Measurements from ENCODE around the gene DHX32.
"Not testable (repeated sequence)": the region's sequence is repeated elsewhere in the genome, so short reads cannot be mapped to it uniquely, and the experiment has no call there.

Gene DHX32

GRCh38 chr10:125881192-125881591, at the start of gene DHX32:
Gene DHX32 (minus strand): TSS chr10:125881292. CDS start chr10:125880824, 468 bp downstream.
- DNase-seq (ENCODE audit: low spot score), result no peak

- DNase-seq (ENCODE audit: low spot score), result no peak
These were observed 48.5 kb upstream of the DHX32 start for GRCh38 chr10:125929618-125930017.

- DNase-seq (ENCODE audit: low spot score), result no peak
These were observed 48.0 kb upstream of the DHX32 start for GRCh38 chr10:125928928-125929585.

- not testable (repeated sequence) for DNase-seq (ENCODE audit: low spot score)
These were observed 46.2 kb upstream of the DHX32 start for GRCh38 chr10:125927265-125927664.

GRCh38 chr10:125926247-125926646, 45.2 kb upstream of the DHX32 start:
- DNase-seq (ENCODE audit: low spot score), result no peak

- DNase-seq (ENCODE audit: low spot score), result no peak
These were observed 44.3 kb upstream of the DHX32 start for GRCh38 chr10:125925262-125925834.

GRCh38 chr10:125921643-125922306, 40.7 kb upstream of the DHX32 start:
- not testable (repeated sequence) for DNase-seq (ENCODE audit: low spot score)

GRCh38 chr10:125917704-125918361, 36.7 kb upstream of the DHX32 start:
- DNase-seq (ENCODE audit: low spot score), result not testable (repeated sequence)

- no peak for DNase-seq (ENCODE audit: low spot score)
These were observed 35.9 kb upstream of the DHX32 start for GRCh38 chr10:125916977-125917376.

- not testable (repeated sequence) for DNase-seq (ENCODE audit: low spot score)
These were observed 32.2 kb upstream of the DHX32 start for GRCh38 chr10:125913277-125913676.

GRCh38 chr10:125911990-125912389, 30.9 kb upstream of the DHX32 start:
- no peak for DNase-seq (ENCODE audit: low spot score)

- DNase-seq (ENCODE audit: low spot score), result no peak
These were observed 30.1 kb upstream of the DHX32 start for GRCh38 chr10:125911145-125911544.

- DNase-seq (ENCODE audit: low spot score), result not testable (repeated sequence)
These were observed 28.4 kb upstream of the DHX32 start for GRCh38 chr10:125909491-125909890.

- DNase-seq (ENCODE audit: low spot score), result not testable (repeated sequence)
These were observed 27.7 kb upstream of the DHX32 start for GRCh38 chr10:125908813-125909212.

GRCh38 chr10:125907598-125907997, 26.5 kb upstream of the DHX32 start:
- DNase-seq (ENCODE audit: low spot score), result not testable (repeated sequence)

- DNase-seq (ENCODE audit: low spot score), result not testable (repeated sequence)
These were observed 24.2 kb upstream of the DHX32 start for GRCh38 chr10:125905069-125905994.

GRCh38 chr10:125903135-125903640, 22.1 kb upstream of the DHX32 start:
- DNase-seq (ENCODE audit: low spot score), result not testable (repeated sequence)

GRCh38 chr10:125900963-125901362, 19.9 kb upstream of the DHX32 start:
- not testable (repeated sequence) for DNase-seq (ENCODE audit: low spot score)

GRCh38 chr10:125897317-125897716, 16.2 kb upstream of the DHX32 start:
- not testable (repeated sequence) for DNase-seq (ENCODE audit: low spot score)

GRCh38 chr10:125896088-125896934, 15.2 kb upstream of the DHX32 start, which contains the start of gene FANK1:
Gene FANK1 (plus strand): TSS chr10:125896564. CDS start chr10:125896643, 79 bp downstream.
- DNase-seq (ENCODE audit: low spot score), result peak; percentile 80
